Colon (tissue), 2 donors: ENCODE results near the gene IPO11.
"Not testable (repeated sequence)": the region's sequence is repeated elsewhere in the genome, so short reads cannot be mapped to it uniquely, and the experiment has no call there.

Experiments used
- FAIRE-seq: peaks from 2 replicates; lab custom pipeline; 2012; peaks lifted over from hg19 to GRCh38; lab: Jason Lieb, UNC
- donor health status: control.
- donor health status: control.

Gene IPO11

GRCh38 chr5:62603934-62604333 is 191.4 kb downstream of the IPO11 start:
- no peak for FAIRE-seq

- FAIRE-seq: no peak
Measured at GRCh38 chr5:62605638-62606037, 193.1 kb downstream of the IPO11 start.

- no peak for FAIRE-seq
Measured at GRCh38 chr5:62606878-62607277, 194.3 kb downstream of the IPO11 start.

- no peak for FAIRE-seq
Measured at GRCh38 chr5:62607615-62608014, 195.1 kb downstream of the IPO11 start.

GRCh38 chr5:62608529-62609511 is 196.3 kb downstream of the IPO11 start:
- FAIRE-seq: no peak

GRCh38 chr5:62614355-62614754 is 201.8 kb downstream of the IPO11 start:
- FAIRE-seq: no peak

GRCh38 chr5:62616615-62617277 is 204.2 kb downstream of the IPO11 start:
- FAIRE-seq: no peak

- no peak for FAIRE-seq
Measured at GRCh38 chr5:62617943-62618342, 205.4 kb downstream of the IPO11 start.

GRCh38 chr5:62620761-62621160 is 208.2 kb downstream of the IPO11 start:
- FAIRE-seq: no peak

- no peak for FAIRE-seq
Measured at GRCh38 chr5:62621280-62621679, 208.7 kb downstream of the IPO11 start.

- FAIRE-seq: no peak
Measured at GRCh38 chr5:62623271-62623670, 210.7 kb downstream of the IPO11 start.

- FAIRE-seq: not testable (repeated sequence)
Measured at GRCh38 chr5:62624436-62624835, 211.9 kb downstream of the IPO11 start.

- FAIRE-seq: no peak
Measured at GRCh38 chr5:62626534-62626933, 214.0 kb downstream of the IPO11 start.

GRCh38 chr5:62627121-62627520 is 214.6 kb downstream of the IPO11 start:
- no peak for FAIRE-seq

- no peak for FAIRE-seq
Measured at GRCh38 chr5:62627901-62628300, 215.3 kb downstream of the IPO11 start.

- FAIRE-seq: no peak
Measured at GRCh38 chr5:62631909-62632580, 219.5 kb downstream of the IPO11 start.

- FAIRE-seq: no peak
Measured at GRCh38 chr5:62633243-62633642, 220.7 kb downstream of the IPO11 start.

GRCh38 chr5:62640446-62640845 is 227.9 kb downstream of the IPO11 start:
- no peak for FAIRE-seq

GRCh38 chr5:62642468-62642867 is 229.9 kb downstream of the IPO11 start:
- no peak for FAIRE-seq

- FAIRE-seq: no peak
Measured at GRCh38 chr5:62643556-62644451, 231.2 kb downstream of the IPO11 start.

GRCh38 chr5:62645223-62645622 is 232.7 kb downstream of the IPO11 start:
- no peak for FAIRE-seq

GRCh38 chr5:62647241-62647640 is 234.7 kb downstream of the IPO11 start:
- FAIRE-seq: no peak
